Ovary (tissue), 9 donors: ENCODE results near the gene GAK. TPM values are rescaled to one million over a fixed set of nuclear protein-coding genes. Genes with fewer than 3 reads are reported as not detected.

Experiments used
- DNase-seq, 5 donors: peaks; one replicate each; pipeline ENCODE4 v3.0.0-alpha.2; 2019 to 2020
- H3K27ac ChIP-seq, 2 donors: fragments of 200-600 bp; one replicate each; pipeline versions ENCODE4 v1.5.1 to v1.8.0; 2019 to 2022
- H3K27me3 ChIP-seq: fragments of 200-600 bp; one replicate; pipeline ENCODE4 v1.8.0; 2022
- H3K36me3 ChIP-seq: fragments of 200-600 bp; sonication (generic); one replicate; pipeline ENCODE4 v1.5.1; 2019
- H3K4me1 ChIP-seq: one replicate; pipeline ENCODE4 v1.8.1; 2013; ENCODE audit warnings: mild to moderate bottlenecking, moderate library complexity; ENCODE audit not compliant: insufficient read depth
- H3K4me3 ChIP-seq: fragments of 200-600 bp; sonication (generic); one replicate; pipeline ENCODE4 v1.5.1; 2017
- H3K9me3 ChIP-seq, 2 donors: fragments of 200-600 bp in 1 of 2; sonication (generic) in 1 of 2; one replicate each; pipeline versions ENCODE4 v1.5.1 to v1.8.1; 2013 to 2019; ENCODE audit warnings: mild to moderate bottlenecking in 1 of 2, moderate library complexity in 1 of 2
- CTCF ChIP-seq, 3 donors: fragments of 450-650 bp in 2 of 3; fragments of 200-600 bp in 1 of 3; IDR thresholded peaks; one replicate each; pipeline versions ENCODE4 v1.5.1 to v1.8.0; 2016 to 2022; ENCODE audit warnings: antibody characterized with exemption in 3 of 3, mild to moderate bottlenecking in 1 of 3
- EP300 ChIP-seq: sonication (generic); formaldehyde crosslinking; IDR thresholded peaks from one replicate; pipeline ENCODE4 v1.6.1; 2017; ENCODE audit warnings: antibody characterized with exemption
- POLR2A ChIP-seq: fragments of 450-650 bp; IDR thresholded peaks from one replicate; pipeline ENCODE4 v1.6.1; 2017; ENCODE audit warnings: antibody characterized with exemption, mild to moderate bottlenecking, moderate library complexity
- WGBS, 3 donors: extraction: QIAGEN DNeasy Blood & Tissue Kit in 1 of 3; methylation state at CpG; one replicate each; pipeline versions ENCODE4 v1.1.5 to v1.1.7; 2013 to 2017; 5-methylcytosine and 5-hydroxymethylcytosine counted together
- intact Hi-C, 4 donors: fragments of 100-400 bp; cut with DNase I; formaldehyde crosslinking; loops; one replicate each; pipeline versions ENCODE4 v1.11.0 to v1.15.1; 2022 to 2023
- polyA plus RNA-seq, 2 donors: library from polyadenylated mRNA; stranded (reverse); fragments of 200-250 nt in 1 of 2; fragments of 350-450 nt in 1 of 2; fragmentation: Illumina TruSeq in 1 of 2; extraction: RNeasy Lipid Tissue Mini Kit (QIAGEN cat#74804) in 1 of 2; gene quantifications; one replicate each; pipeline ENCODE4 v1.2.3, GENCODE V29; 2013 to 2014
- total RNA-seq, 7 donors: library from RNA; depleted of rRNA in 2 of 7; stranded (reverse); fragments of >200 nt in 2 of 7; fragmentation: NEBNext Ultra II Directional in 3 of 7; extraction: Animal tissue kit (Norgen Biotek cat#: 25700) in 3 of 7; gene quantifications; one replicate each; pipeline versions ENCODE4 v1.1.0 to v1.2.4, GENCODE V29; 2016 to 2023
- donor health status: DM: no; HTN: no; CAD: no; lungs with moderate emphysema.
- donor health status: DM: no; HTN: no; CAD: no.
- donor health status: Bipolar disorder and iron deficiency.
- donor health status: DM: yes; HTN: yes; CAD: no.
- donor health status: DM: no; HTN: no; CAD: no.
- donor health status: DM: yes; HTN: yes; CAD: no.

GAK gene
- total and polyA plus RNA-seq, 9 donors, result 30.7 to 95.4 (median 70.4) TPM

GRCh38 chr4:801436-802124 is 130.5 kb downstream of the GAK start:
- TF ChIP-seq POLR2A (no peak), CTCF (IDR thresholded peaks at IDR 0.05) (no peak), EP300 (no peak)
- no peak for DNase-seq
- intact Hi-C loops, result no loop called here
- WGBS, 3 donors, result 89 to 90% (median 89%) methylated on average over 13 of the region's 13 CpGs
- Histone ChIP-seq H3K4me1 (no peaks in the 10 kb centered on the region), H3K27me3 (no peaks in the 10 kb centered on the region), H3K9me3 (peaks cover 0 to 10% of the 10 kb centered on the region in 2 donors), H3K36me3 (no peaks in the 10 kb centered on the region), H3K27ac (no peak overlapping the region), H3K4me3 (no peak overlapping the region)

Other genes with a start within 250 kb of the GAK start
- 1 to 10 TPM; 1.1 to 5.2 (median 2.5) TPM for gene SLC49A3, start 243.2 kb downstream of the GAK start, total RNA-seq
- gene SLC49A3, start 243.2 kb downstream of the GAK start, polyA plus RNA-seq, result 1 to 10 TPM in 1 of 2 donors, under 1 TPM in 1; 0.43 to 1.8 TPM
- gene PCGF3, start 226.5 kb downstream of the GAK start, total RNA-seq, result 10 to 100 TPM; 33.2 to 51.2 (median 45.3) TPM
- gene PCGF3, start 226.5 kb downstream of the GAK start, polyA plus RNA-seq, result 10 to 100 TPM; 21.7 to 45.4 TPM
- 10 to 100 TPM in 1 of 7 donors, 1 to 10 TPM in 6; 1.4 to 10.2 (median 3.9) TPM for gene CPLX1, start 106.2 kb downstream of the GAK start, total RNA-seq
- 1 to 10 TPM in 1 of 2 donors, under 1 TPM in 1; 0.47 to 2.3 TPM for gene CPLX1, start 106.2 kb downstream of the GAK start, polyA plus RNA-seq
- gene TMEM175, start 144 bp upstream of the GAK start, total RNA-seq, result 10 to 100 TPM; 10.6 to 28.4 (median 21.2) TPM
- 10 to 100 TPM; 10.9 to 25.1 TPM for gene TMEM175, start 144 bp upstream of the GAK start, polyA plus RNA-seq
- gene DGKQ, start 41.3 kb upstream of the GAK start, total RNA-seq, result 10 to 100 TPM in 2 of 7 donors, 1 to 10 TPM in 5; 5.5 to 12.9 (median 7.0) TPM
- gene DGKQ, start 41.3 kb upstream of the GAK start, polyA plus RNA-seq, result 1 to 10 TPM in 1 of 2 donors, under 1 TPM in 1; 0.53 to 5.7 TPM
- 10 to 100 TPM; 13.9 to 49.1 (median 33.9) TPM for gene IDUA, start 54.7 kb upstream of the GAK start, total RNA-seq
- 10 to 100 TPM in 1 of 2 donors, 1 to 10 TPM in 1; 3.1 to 17.2 TPM for gene IDUA, start 54.7 kb upstream of the GAK start, polyA plus RNA-seq
- 1 to 10 TPM in 1 of 7 donors, under 1 TPM in 5, not detected in 1; 0.10 to 1.1 (median 0.21) TPM for gene SLC26A1, start 61.1 kb upstream of the GAK start, total RNA-seq
- under 1 TPM; 0.28 to 0.36 TPM for gene SLC26A1, start 61.1 kb upstream of the GAK start, polyA plus RNA-seq
- gene FGFRL1, start 79.3 kb upstream of the GAK start, total RNA-seq, result 10 to 100 TPM; 23.4 to 59.1 (median 40.2) TPM
- gene FGFRL1, start 79.3 kb upstream of the GAK start, polyA plus RNA-seq, result 10 to 100 TPM; 29.5 to 29.6 TPM
- 10 to 100 TPM in 6 of 7 donors, 1 to 10 TPM in 1; 6.2 to 31.0 (median 20.3) TPM for gene RNF212, start 181.2 kb upstream of the GAK start, total RNA-seq
- gene RNF212, start 181.2 kb upstream of the GAK start, polyA plus RNA-seq, result 10 to 100 TPM in 1 of 2 donors, 1 to 10 TPM in 1; 6.8 to 11.5 TPM
- gene SPON2, start 240.3 kb upstream of the GAK start, total RNA-seq, result 100 to 1,000 TPM in 1 of 7 donors, 10 to 100 TPM in 6; 12.2 to 104 (median 55.3) TPM
- 10 to 100 TPM in 1 of 2 donors, 1 to 10 TPM in 1; 8.0 to 46.2 TPM for gene SPON2, start 240.3 kb upstream of the GAK start, polyA plus RNA-seq